HG03439 (cell line): ENCODE results near the gene SH2D3C.

Experiments
- ATAC-seq: cut with Tn5 transposase; IDR thresholded peaks from one replicate; pipeline ENCODE4 v1.9.1; 2021; ENCODE audit warnings: mild to moderate bottlenecking, moderate library complexity; ENCODE audit not compliant: unreplicated experiment

The SH2D3C gene

GRCh38 chr9:127809002-127809539, 30.6 kb upstream of the SH2D3C start:
- no peak for ATAC-seq

- ATAC-seq: no peak
Observed at GRCh38 chr9:127808347-127809001, 30.0 kb upstream of the SH2D3C start.

GRCh38 chr9:127806871-127807270, 28.4 kb upstream of the SH2D3C start:
- ATAC-seq: no peak

- ATAC-seq: no peak
Observed at GRCh38 chr9:127805620-127806019, 27.2 kb upstream of the SH2D3C start.

GRCh38 chr9:127803507-127804352, 25.3 kb upstream of the SH2D3C start:
- ATAC-seq: no peak

- peak; percentile 72 for ATAC-seq
Observed at GRCh38 chr9:127802576-127803443, 24.3 kb upstream of the SH2D3C start, which contains the start of gene FPGS. Gene FPGS, plus strand, starts transcription at chr9:127802882. Its CDS starts 43 bp downstream, at chr9:127802925.

GRCh38 chr9:127801955-127802575, 23.6 kb upstream of the SH2D3C start:
- no peak for ATAC-seq

GRCh38 chr9:127796852-127797370, 18.4 kb upstream of the SH2D3C start:
- no peak for ATAC-seq

- ATAC-seq: no peak
Observed at GRCh38 chr9:127796225-127796813, 17.9 kb upstream of the SH2D3C start.

GRCh38 chr9:127794001-127794791, 15.7 kb upstream of the SH2D3C start:
- no peak for ATAC-seq

GRCh38 chr9:127793093-127793708, 14.7 kb upstream of the SH2D3C start:
- ATAC-seq: no peak

GRCh38 chr9:127792417-127793031, 14.1 kb upstream of the SH2D3C start:
- no peak for ATAC-seq

GRCh38 chr9:127791085-127791484, 12.6 kb upstream of the SH2D3C start:
- no peak for ATAC-seq

- no peak for ATAC-seq
Observed at GRCh38 chr9:127790094-127790855, 11.8 kb upstream of the SH2D3C start.

GRCh38 chr9:127789179-127789578, 10.7 kb upstream of the SH2D3C start:
- no peak for ATAC-seq

- no peak for ATAC-seq
Observed at GRCh38 chr9:127788337-127789011, 10.0 kb upstream of the SH2D3C start.

GRCh38 chr9:127786773-127787104, 8.3 kb upstream of the SH2D3C start:
- no peak for ATAC-seq
